NB4 (cell line): Measurements from ENCODE around the gene IFITM1.

Experiments
- DNase-seq: peaks from one replicate; pipeline ENCODE4 v3.0.0; 2010; ENCODE audit warnings: low read depth
- H3K4me3 ChIP-seq: one replicate; pipeline ENCODE4 v1.5.1; 2011; ENCODE audit warnings: mild to moderate bottlenecking, low read depth, low read length, moderate library complexity
- MYC ChIP-seq: IDR thresholded peaks from 2 replicates; pipeline ENCODE4 v1.6.1; 2011; ENCODE audit warnings: low read depth, low read length
- POLR2A ChIP-seq: IDR thresholded peaks from 2 replicates; pipeline ENCODE4 v1.6.1; 2011; ENCODE audit warnings: mild to moderate bottlenecking; ENCODE audit not compliant: insufficient read length; ENCODE audit errors: extremely low read depth
- TF ChIP-seq, protein P1 (sequence below): IDR thresholded peaks from one replicate; pipeline ENCODE4 v1.5.1; 2012; ENCODE audit warnings: low read depth, low read length
- TF ChIP-seq, protein P2 (sequence below): IDR thresholded peaks from 2 replicates; pipeline ENCODE4 v1.6.1; 2011; ENCODE audit warnings: low read depth, low read length

IFITM1 gene

DNA sequence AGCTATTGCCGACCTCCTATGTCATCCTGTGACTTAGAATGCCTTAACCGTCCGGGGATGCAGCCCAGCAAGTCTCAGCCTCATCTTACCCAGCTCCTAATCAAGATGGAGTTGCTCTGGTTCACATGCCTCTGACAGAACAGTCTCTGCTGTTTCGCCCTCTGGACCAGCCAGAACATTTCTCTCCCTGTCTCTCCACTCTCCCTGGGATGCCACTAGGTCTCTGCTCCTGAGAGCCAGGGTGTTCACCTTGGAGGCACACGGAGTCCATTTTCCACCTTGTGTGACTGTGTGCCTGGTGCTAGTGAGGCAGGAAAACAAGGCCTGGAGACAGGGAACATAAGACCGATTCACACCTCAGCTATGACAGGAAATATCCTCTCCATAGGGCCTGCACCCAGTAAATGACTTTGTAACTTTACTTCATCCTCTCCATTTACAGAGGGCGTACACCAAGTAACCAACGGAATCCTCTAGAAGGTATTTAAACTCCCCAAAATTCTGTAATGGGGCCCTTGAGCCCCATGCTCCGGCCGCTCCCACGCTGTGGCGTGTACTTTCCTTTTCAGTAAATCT lies 38.7 kb downstream of the IFITM1 start:
- H3K4me3 ChIP-seq, result no peak overlapping the region
- TF ChIP-seq POLR2A, result no peak
- TF ChIP-seq, protein P1, sequence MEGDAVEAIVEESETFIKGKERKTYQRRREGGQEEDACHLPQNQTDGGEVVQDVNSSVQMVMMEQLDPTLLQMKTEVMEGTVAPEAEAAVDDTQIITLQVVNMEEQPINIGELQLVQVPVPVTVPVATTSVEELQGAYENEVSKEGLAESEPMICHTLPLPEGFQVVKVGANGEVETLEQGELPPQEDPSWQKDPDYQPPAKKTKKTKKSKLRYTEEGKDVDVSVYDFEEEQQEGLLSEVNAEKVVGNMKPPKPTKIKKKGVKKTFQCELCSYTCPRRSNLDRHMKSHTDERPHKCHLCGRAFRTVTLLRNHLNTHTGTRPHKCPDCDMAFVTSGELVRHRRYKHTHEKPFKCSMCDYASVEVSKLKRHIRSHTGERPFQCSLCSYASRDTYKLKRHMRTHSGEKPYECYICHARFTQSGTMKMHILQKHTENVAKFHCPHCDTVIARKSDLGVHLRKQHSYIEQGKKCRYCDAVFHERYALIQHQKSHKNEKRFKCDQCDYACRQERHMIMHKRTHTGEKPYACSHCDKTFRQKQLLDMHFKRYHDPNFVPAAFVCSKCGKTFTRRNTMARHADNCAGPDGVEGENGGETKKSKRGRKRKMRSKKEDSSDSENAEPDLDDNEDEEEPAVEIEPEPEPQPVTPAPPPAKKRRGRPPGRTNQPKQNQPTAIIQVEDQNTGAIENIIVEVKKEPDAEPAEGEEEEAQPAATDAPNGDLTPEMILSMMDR, result no peak
- no peak for TF ChIP-seq MYC
- TF ChIP-seq, protein P2, sequence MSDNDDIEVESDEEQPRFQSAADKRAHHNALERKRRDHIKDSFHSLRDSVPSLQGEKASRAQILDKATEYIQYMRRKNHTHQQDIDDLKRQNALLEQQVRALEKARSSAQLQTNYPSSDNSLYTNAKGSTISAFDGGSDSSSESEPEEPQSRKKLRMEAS, result no peak
- DNase-seq, result no peak

DNA sequence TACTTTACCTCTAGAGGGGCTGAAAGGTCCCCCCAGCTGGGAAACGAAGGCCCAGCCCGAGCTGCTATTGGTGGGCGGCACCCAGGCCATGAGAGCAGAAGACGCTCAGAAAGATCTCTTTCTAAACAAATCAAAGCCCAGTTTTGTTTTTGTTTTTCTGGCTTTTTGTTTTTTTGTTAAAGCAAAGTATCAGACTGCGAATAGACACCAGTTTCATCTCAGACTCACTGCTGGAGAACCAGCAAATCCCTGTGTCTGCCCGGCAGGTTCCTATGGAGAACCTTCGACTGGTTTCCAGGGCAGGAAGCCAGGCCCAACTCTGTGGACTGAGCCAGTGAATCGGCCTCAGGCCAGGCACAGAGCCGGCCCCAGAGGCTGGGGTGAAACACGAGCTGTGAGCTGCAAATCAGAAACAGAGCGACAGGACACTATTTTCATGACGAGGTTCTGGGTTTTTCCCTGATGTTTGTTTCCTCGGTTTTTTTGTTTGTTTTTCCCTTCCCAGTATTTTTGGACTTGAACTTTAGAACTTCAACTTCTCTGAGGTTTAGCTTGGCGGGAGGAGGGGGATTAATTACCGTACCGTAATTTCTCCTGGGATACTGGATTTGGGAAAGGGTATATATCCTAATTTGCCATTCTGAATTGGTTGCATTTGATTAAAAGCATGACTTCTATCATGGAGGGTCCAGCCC lies 39.5 kb downstream of the IFITM1 start:
- TF ChIP-seq, protein P2, result no peak
- no peak for TF ChIP-seq POLR2A
- TF ChIP-seq, protein P1, result no peak
- no peak for TF ChIP-seq MYC
- DNase-seq, result no peak
- H3K4me3 ChIP-seq, result no peak overlapping the region

DNA sequence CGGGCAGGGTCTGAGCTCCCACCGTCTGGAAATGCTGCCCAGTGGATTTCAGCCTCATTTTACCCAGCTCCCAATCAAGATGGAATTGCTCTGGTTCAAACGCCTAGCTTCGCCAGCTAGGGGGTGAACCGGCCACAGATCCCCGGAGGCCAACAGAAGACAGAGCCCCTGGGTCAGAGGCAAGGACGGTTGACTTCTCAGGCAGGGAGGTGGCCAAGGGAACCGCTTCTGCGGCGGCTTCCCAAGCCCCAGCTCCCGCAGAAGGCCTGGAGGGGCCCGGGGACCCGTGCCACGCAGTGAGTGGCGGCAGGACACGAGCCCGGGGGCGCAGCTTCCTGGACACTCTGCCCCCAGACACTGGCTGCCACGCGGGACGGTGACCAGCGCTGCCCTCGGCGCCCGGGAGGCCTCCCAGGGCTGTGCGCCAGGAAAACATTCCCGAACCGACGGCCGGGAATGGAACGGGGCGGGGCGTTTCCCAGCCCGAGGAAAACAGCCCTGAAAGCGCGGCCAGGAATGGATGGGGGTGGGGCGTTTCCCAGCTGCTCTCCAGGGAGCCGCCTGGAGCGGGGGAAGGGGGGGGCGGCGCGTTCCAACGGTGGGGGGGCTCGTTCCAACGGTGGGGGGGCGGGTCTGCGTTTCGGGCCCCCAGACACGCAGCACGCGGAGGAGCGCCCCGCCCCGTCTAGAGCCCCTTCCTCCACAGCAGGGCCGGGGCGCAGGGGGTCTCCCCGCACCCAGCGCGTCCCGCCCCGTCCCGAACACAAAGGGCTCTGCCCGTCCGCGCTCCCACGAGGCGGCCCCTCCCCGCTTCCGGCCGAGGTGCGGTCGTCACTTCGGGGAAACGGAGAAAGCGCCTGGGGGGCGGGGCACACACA lies 42.0 kb downstream of the IFITM1 start:
- peak; percentile 93 for DNase-seq
- peak overlapping the region; percentile 34 for H3K4me3 ChIP-seq
- no peak; the same call in 1 of the 2 replicates for TF ChIP-seq MYC
- TF ChIP-seq, protein P2, result 0 out of 2 replicates have a peak, but pooled peaks have one; percentile 16

DNA sequence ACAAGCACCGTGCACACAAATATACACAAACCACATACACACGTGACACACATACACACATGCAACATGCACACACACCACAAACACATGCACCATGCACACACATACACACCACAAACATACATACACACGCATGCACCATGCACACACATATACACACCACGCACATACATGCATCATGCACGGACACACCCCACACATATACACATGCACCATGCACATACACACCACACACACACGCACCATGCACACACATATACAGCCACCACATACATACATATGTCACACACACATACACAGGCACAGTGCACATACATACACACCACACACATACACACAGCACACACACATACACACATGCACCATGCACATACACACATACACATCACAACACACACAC lies 42.8 kb downstream of the IFITM1 start:
- H3K4me3 ChIP-seq, result no peak overlapping the region
- no peak for DNase-seq
- TF ChIP-seq, protein P2, result no peak
- TF ChIP-seq, protein P1, result no peak
- no peak for TF ChIP-seq POLR2A
- no peak for TF ChIP-seq MYC

DNA sequence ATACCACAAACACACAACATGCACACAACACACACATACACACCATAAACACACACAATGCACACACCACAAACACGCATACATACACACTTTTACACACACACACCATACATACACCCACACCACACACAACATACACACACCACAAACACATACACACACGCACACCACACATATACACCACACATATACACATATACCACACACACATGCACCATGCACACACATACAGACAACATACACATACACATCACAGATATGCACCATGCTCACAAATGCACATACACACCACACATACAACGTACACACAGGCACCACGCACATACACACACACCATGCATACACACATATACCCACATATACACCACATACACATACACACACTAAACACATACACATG lies 43.7 kb downstream of the IFITM1 start:
- H3K4me3 ChIP-seq, result no peak overlapping the region
- TF ChIP-seq POLR2A (no peak), MYC (no peak)
- TF ChIP-seq, protein P1, result no peak
- TF ChIP-seq, protein P2, result no peak
- DNase-seq, result no peak
